ENCODE data around the gene LONP2.

- TF ChIP-seq CTCF (IDR thresholded peaks at IDR 0.05) (no peak), POLR2A (IDR thresholded peaks at IDR 0.05) (no peak)
Measured at GRCh38 chr16:48374255-48374654, 130.2 kb downstream of the LONP2 start.
